Adrenal gland (tissue), 5 donors: ENCODE results near the gene HOXA10.

Experiments
- CTCF ChIP-seq, 6 experiments: fragments of 450-650 bp in 4 of 6; fragments of 200-600 bp in 2 of 6; sonication (generic) in 1 of 6; IDR thresholded peaks; 1 replicate in 5 of 6; 2 replicates in 1 of 6; pipeline versions ENCODE4 v1.5.1 to v1.8.0; 2016 to 2021; ENCODE audit warnings: antibody characterized with exemption in 6 of 6, mild to moderate bottlenecking in 2 of 6, moderate library complexity in 1 of 6
- POLR2A ChIP-seq, 2 donors: fragments of 450-650 bp; IDR thresholded peaks; one replicate each; pipeline ENCODE4 v1.6.1; 2017; ENCODE audit warnings: antibody characterized with exemption in 2 of 2, mild to moderate bottlenecking in 2 of 2, moderate library complexity in 1 of 2
- donor health status: DM: no; HTN: no; CAD: no.

- no peak for TF ChIP-seq POLR2A (IDR thresholded peaks at IDR 0.05)
- TF ChIP-seq CTCF (IDR thresholded peaks at IDR 0.05): no peak
Measured at GRCh38 chr7:27193335-27194001, 19.3 kb upstream of the HOXA10 start.
